Mesangial cell (primary cell): ENCODE results near the gene TTC23L. TPM values are rescaled to one million over a fixed set of nuclear protein-coding genes. Genes with fewer than 3 reads are reported as not detected.

Experiments used
- total RNA-seq: library from RNA; depleted of rRNA; stranded (reverse); fragments of >200 nt; gene quantifications from 2 replicates; pipeline ENCODE4 v1.2.3, GENCODE V29; 2015

The TTC23L gene, protein sequence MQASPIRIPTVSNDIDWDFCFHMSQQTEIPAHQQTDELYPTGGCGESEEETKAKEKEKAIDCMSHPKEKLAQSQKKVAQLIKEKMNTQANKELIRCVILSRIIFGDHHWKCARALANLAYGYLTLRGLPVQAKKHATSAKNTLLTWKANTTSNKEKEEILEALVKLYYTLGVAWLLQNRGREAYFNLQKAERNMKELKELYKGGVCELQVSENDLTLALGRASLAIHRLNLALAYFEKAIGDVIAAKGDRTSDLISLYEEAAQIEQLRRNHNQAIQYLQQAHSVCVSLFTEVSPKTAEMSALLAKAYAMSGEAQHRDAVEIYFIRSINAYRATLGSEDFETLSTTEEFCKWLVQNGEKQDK
- total RNA-seq, result 0.13 TPM in 1 of 2 replicates, not detected in the other

GRCh38 chr5:34838785-34839714 lies at the start of gene TTC23L:
TSS of gene TTC23L (plus strand) at chr5:34839164. CDS start at chr5:34840672, 1,508 bp downstream.

GRCh38 chr5:34915139-34915855 lies 76.3 kb downstream of the TTC23L start, which contains the start of the genes BRIX1 and RAD1:
TSS of gene BRIX1 (plus strand) at chr5:34915711. CDS start at chr5:34915739, 28 bp downstream.
TSS of gene RAD1 (minus strand) at chr5:34915504. CDS start at chr5:34914892, 612 bp downstream.

GRCh38 chr5:34929134-34929719 lies 90.3 kb downstream of the TTC23L start, which contains the start of gene DNAJC21:
TSS of gene DNAJC21 (plus strand) at chr5:34929559. CDS start at chr5:34929820, 261 bp downstream.

Other genes starting within 250 kb of the TTC23L start
- gene RAI14, start 182.8 kb upstream of the TTC23L start, total RNA-seq, result 112 and 118 TPM in 2 replicates
- gene RAD1, start 76.3 kb downstream of the TTC23L start, total RNA-seq, result 12.4 and 27.7 TPM in 2 replicates
- gene BRIX1, start 76.5 kb downstream of the TTC23L start, total RNA-seq, result 9.4 and 20.9 TPM in 2 replicates
- gene DNAJC21, start 90.4 kb downstream of the TTC23L start, total RNA-seq, result 6.6 and 8.5 TPM in 2 replicates
- not detected in 2 replicates for gene AGXT2, start 208.8 kb downstream of the TTC23L start, total RNA-seq